Epidermal melanocyte (primary cell): ENCODE data around the gene THADA.

ENCODE experiments used
- DNase-seq: peaks from one replicate; pipeline ENCODE4 v3.0.0; 2011; ENCODE audit warnings: low spot score; ENCODE audit not compliant: insufficient read length

THADA gene

GRCh38 chr2:43226558-43226954, 369.3 kb downstream of the THADA start, which contains the start of gene ZFP36L2:
TSS of gene ZFP36L2 (minus strand) at chr2:43226606. CDS start at chr2:43226315, 291 bp downstream.
- peak; percentile 95 for DNase-seq

- DNase-seq = peak; percentile 65
Observed at GRCh38 chr2:43225788-43226557, 369.9 kb downstream of the THADA start.

- DNase-seq = peak; percentile 31
Observed at GRCh38 chr2:43225093-43225787, 370.6 kb downstream of the THADA start.

GRCh38 chr2:43224571-43225092, 371.2 kb downstream of the THADA start:
- no peak for DNase-seq

GRCh38 chr2:43224131-43224570, 371.7 kb downstream of the THADA start:
- no peak for DNase-seq

GRCh38 chr2:43223521-43224001, 372.3 kb downstream of the THADA start:
- no peak for DNase-seq

- peak; percentile 12 for DNase-seq
Observed at GRCh38 chr2:43222475-43223309, 373.1 kb downstream of the THADA start.

GRCh38 chr2:43221763-43222474, 373.9 kb downstream of the THADA start:
- peak; percentile 96 for DNase-seq

- DNase-seq = peak; percentile 60
Observed at GRCh38 chr2:43221124-43221762, 374.6 kb downstream of the THADA start.

- no peak for DNase-seq
Observed at GRCh38 chr2:43220760-43221123, 375.1 kb downstream of the THADA start.

GRCh38 chr2:43220229-43220751, 375.5 kb downstream of the THADA start:
- no peak for DNase-seq

GRCh38 chr2:43219383-43220228, 376.2 kb downstream of the THADA start:
- DNase-seq = peak; percentile 63

GRCh38 chr2:43218702-43219382, 377.0 kb downstream of the THADA start:
- DNase-seq = no peak

- DNase-seq = no peak
Observed at GRCh38 chr2:43218155-43218701, 377.6 kb downstream of the THADA start.

- no peak for DNase-seq
Observed at GRCh38 chr2:43217228-43218154, 378.3 kb downstream of the THADA start.

GRCh38 chr2:43216629-43217028, 379.2 kb downstream of the THADA start:
- no peak for DNase-seq

GRCh38 chr2:43215673-43216255, 380.1 kb downstream of the THADA start:
- DNase-seq = no peak
